Thymus (tissue), 11 donors: ENCODE measurements around the gene ASH1L. TPM values are rescaled to one million over a fixed set of nuclear protein-coding genes. Genes with fewer than 3 reads are reported as not detected.
"Not testable (repeated sequence)": the region's sequence is repeated elsewhere in the genome, so short reads cannot be mapped to it uniquely, and the experiment has no call there.

Source experiments
- DNase-seq, 9 donors: peaks; one replicate each; pipeline ENCODE4 v3.0.0-alpha.2; 2013; ENCODE audit warnings: low spot score in 9 of 9, low read depth in 6 of 9, missing footprints in 1 of 9
- H3K27ac ChIP-seq, 2 donors: one replicate each; pipeline ENCODE4 v1.5.1; 2013; ENCODE audit warnings: control low read depth in 1 of 2, low read depth in 1 of 2, low read length in 1 of 2, mild to moderate bottlenecking in 1 of 2, moderate library complexity in 1 of 2
- H3K27me3 ChIP-seq, 2 donors: one replicate each; pipeline ENCODE4 v1.5.1; 2013; ENCODE audit warnings: low read length in 1 of 2; ENCODE audit not compliant: control insufficient read depth in 2 of 2, insufficient read depth in 1 of 2
- H3K36me3 ChIP-seq, 2 donors: one replicate each; pipeline ENCODE4 v1.5.1; 2013; ENCODE audit warnings: low read length in 1 of 2, mild to moderate bottlenecking in 1 of 2, moderate library complexity in 1 of 2; ENCODE audit not compliant: control insufficient read depth in 2 of 2, insufficient read depth in 2 of 2
- H3K4me1 ChIP-seq, 2 donors: one replicate each; pipeline ENCODE4 v1.5.1; 2013; ENCODE audit warnings: low read length in 2 of 2; ENCODE audit not compliant: control insufficient read depth in 2 of 2, insufficient read depth in 2 of 2
- H3K4me3 ChIP-seq, 2 donors: one replicate each; pipeline ENCODE4 v1.5.1; 2013; ENCODE audit warnings: low read length in 2 of 2, control low read depth in 1 of 2, mild to moderate bottlenecking in 1 of 2
- H3K9me3 ChIP-seq, 2 donors: one replicate each; pipeline ENCODE4 v1.5.1; 2013; ENCODE audit warnings: low read length in 1 of 2, mild to moderate bottlenecking in 1 of 2; ENCODE audit not compliant: control insufficient read depth in 2 of 2, insufficient read depth in 1 of 2
- WGBS: extraction: QIAGEN DNeasy Blood & Tissue Kit; methylation state at CpG from one replicate; pipeline ENCODE4 v1.1.7; 2013; 5-methylcytosine and 5-hydroxymethylcytosine counted together
- polyA plus RNA-seq: library from polyadenylated mRNA; stranded (reverse); fragments of 200-250 nt; gene quantifications from one replicate; pipeline ENCODE4 v1.2.3, GENCODE V29; 2013
- total RNA-seq: library from RNA; stranded (reverse); fragments of 120-200 nt; gene quantifications from one replicate; pipeline ENCODE4 v1.2.4, GENCODE V29; 2013
- donor health status: healthy.

Gene ASH1L
- total and polyA plus RNA-seq, 2 donors = 6.3 to 20.7 TPM

GRCh38 chr1:155509064-155509463, 53.5 kb downstream of the ASH1L start:
- Histone ChIP-seq H3K27ac (no peak overlapping the region), H3K4me1 (peaks cover 0 to 4% of the 10 kb centered on the region in 2 donors)
- WGBS = over 99% methylated on average over 2 of the region's 2 CpGs

GRCh38 chr1:155507945-155508344, 54.7 kb downstream of the ASH1L start:
- H3K27ac ChIP-seq = no peak overlapping the region
- peaks cover 10 to 29% of the 10 kb centered on the region in 2 donors for H3K36me3 ChIP-seq
- peaks cover 0 to 4% of the 10 kb centered on the region in 2 donors for H3K4me1 ChIP-seq
- H3K4me3 ChIP-seq = no peak overlapping the region
- DNase-seq = no peak
- no peaks in the 10 kb centered on the region for H3K27me3 ChIP-seq
- 90% methylated on average over 2 of the region's 2 CpGs for WGBS
- H3K9me3 ChIP-seq = peaks cover 0 to 2% of the 10 kb centered on the region in 2 donors

More at GRCh38 chr1:155509064-155509463, 53.5 kb downstream of the ASH1L start:
- DNase-seq = no peak
- peaks cover 0 to 2% of the 10 kb centered on the region in 2 donors for H3K9me3 ChIP-seq
- no peaks in the 10 kb centered on the region for H3K27me3 ChIP-seq
- no peak overlapping the region for H3K4me3 ChIP-seq
- H3K36me3 ChIP-seq = peaks cover 15 to 38% of the 10 kb centered on the region in 2 donors

GRCh38 chr1:155505963-155506362, 56.6 kb downstream of the ASH1L start:
- H3K36me3 ChIP-seq = peaks cover 4 to 20% of the 10 kb centered on the region in 2 donors
- H3K27ac ChIP-seq, H3K4me1 ChIP-seq, DNase-seq, H3K4me3 ChIP-seq, H3K27me3 ChIP-seq, H3K9me3 ChIP-seq: not testable (repeated sequence)
- 98% methylated on average over 3 of the region's 3 CpGs for WGBS

- Histone ChIP-seq H3K27ac (no peak overlapping the region), H3K27me3 (no peaks in the 10 kb centered on the region), H3K9me3 (peaks cover 0 to 2% of the 10 kb centered on the region in 2 donors), H3K4me3 (no peak overlapping the region), H3K4me1 (peaks cover 2 to 4% of the 10 kb centered on the region in 2 donors), H3K36me3 (peaks cover 4 to 15% of the 10 kb centered on the region in 2 donors)
- 71% methylated on average over 5 of the region's 5 CpGs for WGBS
- peak in 1 of 9 donors; percentile 26 for DNase-seq
Observed at GRCh38 chr1:155504207-155504606, 58.4 kb downstream of the ASH1L start.

GRCh38 chr1:155499953-155500639, 62.5 kb downstream of the ASH1L start:
- Histone ChIP-seq H3K9me3 (no peaks in the 10 kb centered on the region), H3K4me3 (no peak overlapping the region), H3K27ac (no peak overlapping the region), H3K27me3 (no peaks in the 10 kb centered on the region), H3K4me1 (peaks cover 0 to 2% of the 10 kb centered on the region in 2 donors), H3K36me3 (peaks cover 0 to 2% of the 10 kb centered on the region in 2 donors)
- 86% methylated on average over 5 of the region's 5 CpGs for WGBS
- no peak for DNase-seq

GRCh38 chr1:155499263-155499662, 63.3 kb downstream of the ASH1L start:
- no peak for DNase-seq
- Histone ChIP-seq H3K4me3 (no peak overlapping the region), H3K27ac (no peak overlapping the region), H3K9me3 (no peaks in the 10 kb centered on the region), H3K36me3 (no peaks in the 10 kb centered on the region), H3K4me1 (peaks cover 0 to 2% of the 10 kb centered on the region in 2 donors), H3K27me3 (no peaks in the 10 kb centered on the region)
- 94% methylated on average over 1 of the region's 1 CpG for WGBS

GRCh38 chr1:155493595-155493994, 69.0 kb downstream of the ASH1L start:
- 97% methylated on average over 4 of the region's 4 CpGs for WGBS
- H3K36me3 ChIP-seq, DNase-seq, H3K27me3 ChIP-seq, H3K4me1 ChIP-seq, H3K4me3 ChIP-seq, H3K27ac ChIP-seq, H3K9me3 ChIP-seq: not testable (repeated sequence)

- H3K27ac ChIP-seq, H3K27me3 ChIP-seq, H3K4me1 ChIP-seq, H3K9me3 ChIP-seq, H3K36me3 ChIP-seq, H3K4me3 ChIP-seq, DNase-seq: not testable (repeated sequence)
- 98% methylated on average over 6 of the region's 6 CpGs for WGBS
Observed at GRCh38 chr1:155488419-155488818, 74.2 kb downstream of the ASH1L start.

GRCh38 chr1:155487541-155487940, 75.1 kb downstream of the ASH1L start:
- H3K4me3 ChIP-seq = no peak overlapping the region
- no peaks in the 10 kb centered on the region for H3K9me3 ChIP-seq
- no peak for DNase-seq
- H3K4me1 ChIP-seq = no peaks in the 10 kb centered on the region
- H3K27ac ChIP-seq = no peak overlapping the region
- peaks cover 0 to 5% of the 10 kb centered on the region in 2 donors for H3K36me3 ChIP-seq
- H3K27me3 ChIP-seq = no peaks in the 10 kb centered on the region
- 98% methylated on average over 4 of the region's 4 CpGs for WGBS
